Ishikawa (cell line): ENCODE results near the gene TOGARAM1.

Experiments
- CEBPB ChIP-seq: IDR thresholded peaks from 2 replicates; pipeline ENCODE4 v1.6.1; 2012
- EGR1 ChIP-seq: IDR thresholded peaks from 2 replicates; pipeline ENCODE4 v1.6.1; 2012
- NFIC ChIP-seq: IDR thresholded peaks from 2 replicates; pipeline ENCODE4 v1.6.1; 2012
- RAD21 ChIP-seq: IDR thresholded peaks from 2 replicates; pipeline ENCODE4 v1.6.1; 2012; ENCODE audit warnings: low read depth
- YY1 ChIP-seq: IDR thresholded peaks from 2 replicates; pipeline ENCODE4 v1.6.1; 2012; ENCODE audit warnings: low read depth
- ZBTB7A ChIP-seq: IDR thresholded peaks from 2 replicates; pipeline ENCODE4 v1.6.1; 2012; ENCODE audit warnings: low read depth
- TF ChIP-seq, protein P1 (sequence below): IDR thresholded peaks from 2 replicates; pipeline ENCODE4 v1.6.1; 2012; ENCODE audit warnings: low read depth, mild to moderate bottlenecking

DNA sequence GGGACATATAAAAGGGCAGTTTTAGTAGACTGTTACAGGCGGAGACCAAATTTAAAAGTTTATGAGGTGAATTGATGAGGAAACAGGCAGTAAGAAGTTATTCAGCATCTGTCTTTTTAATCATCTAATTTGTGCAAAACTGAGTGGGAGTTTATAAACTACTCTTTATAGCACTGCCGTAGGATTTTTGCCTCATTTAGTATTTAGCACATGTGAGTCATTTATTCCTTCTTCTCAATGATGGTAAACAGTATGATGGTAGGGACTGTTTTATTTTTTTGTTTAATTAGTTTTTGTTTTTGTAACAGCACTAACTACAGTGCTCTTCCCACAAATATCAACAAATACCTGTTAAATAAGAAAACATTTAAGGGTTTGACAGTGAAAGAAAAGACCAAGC, 20.6 kb downstream of the TOGARAM1 start:
- TF ChIP-seq, protein P1, sequence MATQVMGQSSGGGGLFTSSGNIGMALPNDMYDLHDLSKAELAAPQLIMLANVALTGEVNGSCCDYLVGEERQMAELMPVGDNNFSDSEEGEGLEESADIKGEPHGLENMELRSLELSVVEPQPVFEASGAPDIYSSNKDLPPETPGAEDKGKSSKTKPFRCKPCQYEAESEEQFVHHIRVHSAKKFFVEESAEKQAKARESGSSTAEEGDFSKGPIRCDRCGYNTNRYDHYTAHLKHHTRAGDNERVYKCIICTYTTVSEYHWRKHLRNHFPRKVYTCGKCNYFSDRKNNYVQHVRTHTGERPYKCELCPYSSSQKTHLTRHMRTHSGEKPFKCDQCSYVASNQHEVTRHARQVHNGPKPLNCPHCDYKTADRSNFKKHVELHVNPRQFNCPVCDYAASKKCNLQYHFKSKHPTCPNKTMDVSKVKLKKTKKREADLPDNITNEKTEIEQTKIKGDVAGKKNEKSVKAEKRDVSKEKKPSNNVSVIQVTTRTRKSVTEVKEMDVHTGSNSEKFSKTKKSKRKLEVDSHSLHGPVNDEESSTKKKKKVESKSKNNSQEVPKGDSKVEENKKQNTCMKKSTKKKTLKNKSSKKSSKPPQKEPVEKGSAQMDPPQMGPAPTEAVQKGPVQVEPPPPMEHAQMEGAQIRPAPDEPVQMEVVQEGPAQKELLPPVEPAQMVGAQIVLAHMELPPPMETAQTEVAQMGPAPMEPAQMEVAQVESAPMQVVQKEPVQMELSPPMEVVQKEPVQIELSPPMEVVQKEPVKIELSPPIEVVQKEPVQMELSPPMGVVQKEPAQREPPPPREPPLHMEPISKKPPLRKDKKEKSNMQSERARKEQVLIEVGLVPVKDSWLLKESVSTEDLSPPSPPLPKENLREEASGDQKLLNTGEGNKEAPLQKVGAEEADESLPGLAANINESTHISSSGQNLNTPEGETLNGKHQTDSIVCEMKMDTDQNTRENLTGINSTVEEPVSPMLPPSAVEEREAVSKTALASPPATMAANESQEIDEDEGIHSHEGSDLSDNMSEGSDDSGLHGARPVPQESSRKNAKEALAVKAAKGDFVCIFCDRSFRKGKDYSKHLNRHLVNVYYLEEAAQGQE: no peak
- TF ChIP-seq ZBTB7A: no peak
- no peak for TF ChIP-seq CEBPB
- TF ChIP-seq RAD21: no peak
- TF ChIP-seq EGR1: no peak
- TF ChIP-seq NFIC: no peak
- TF ChIP-seq YY1: no peak
